HCT116 (cell line): Measurements from ENCODE around the gene INSL3. TPM values are rescaled to one million over a fixed set of nuclear protein-coding genes. Genes with fewer than 3 reads are reported as not detected.

Source experiments
- ATAC-seq: fragments of 200-7000 bp; cut with Tn5 transposase; 2 replicates; pipeline ENCODE4 v1.9.1; 2020; ENCODE audit warnings: mild to moderate bottlenecking, moderate library complexity
- BruUV-seq: library from RNA; stranded (reverse); fragments of 400-500 nt; replicated peaks from 2 replicates; lab custom pipeline; 2021; lab: Mats Ljungman, UMichigan
- CTCF ChIA-PET: fragments of 300-600 bp; sonication (Branson Sonifier 250); formaldehyde crosslinking; loops from one replicate; lab custom pipeline; 2021; ENCODE audit warnings: antibody characterized with exemption; lab: Charles Lee
- POLR2A ChIA-PET: fragments of 300-600, 350-600 bp; sonication (Branson Sonifier 250); formaldehyde crosslinking; loops from one replicate; lab custom pipeline; 2021; ENCODE audit warnings: antibody characterized with exemption; lab: Charles Lee
- RAD21 ChIA-PET, 2 experiments: fragments of 300-600 bp; sonication (Branson Sonifier 250); formaldehyde crosslinking; loops; one replicate each; lab custom pipeline; 2023; ENCODE audit warnings: low total read pairs in 2 of 2; ENCODE audit not compliant: uncharacterized antibody in 2 of 2, unreplicated experiment in 2 of 2, low non-redundant PET in 1 of 2; lab: Charles Lee
- DNase-seq: peaks from one replicate; pipeline ENCODE4 v3.0.0-alpha.2; 2010; ENCODE audit warnings: low read depth, low spot score
- H2AFZ ChIP-seq: fragments of 200-600 bp; shearing (Covaris generic), sonication (generic); 2 replicates; pipeline ENCODE4 v1.6.1; 2017; ENCODE audit warnings: low read depth, mixed run types, mixed read lengths, antibody characterized with exemption, low read length; ENCODE audit not compliant: poor library complexity, severe bottlenecking
- H3K27ac ChIP-seq: 2 replicates; pipeline ENCODE4 v1.5.1; 2012; ENCODE audit warnings: low read depth, low read length
- H3K27me3 ChIP-seq: fragments of 200-600 bp; sonication (generic); 2 replicates; pipeline ENCODE4 v1.6.1; 2016; ENCODE audit warnings: mixed run types, low read length, mixed read lengths; ENCODE audit not compliant: insufficient read depth
- H3K36me3 ChIP-seq, 2 experiments: fragments of 200-500 bp in 1 of 2; fragments of 200-600 bp in 1 of 2; sonication (Bioruptor generic) in 1 of 2; sonication (generic) in 1 of 2; 2 replicates each; pipeline versions ENCODE4 v1.5.1 to v1.6.1; 2014 to 2016; ENCODE audit warnings: low read length in 2 of 2, inconsistent platforms in 1 of 2, mixed read lengths in 1 of 2, mixed run types in 1 of 2; ENCODE audit not compliant: insufficient read depth in 2 of 2, control insufficient read depth in 1 of 2
- H3K4me1 ChIP-seq, 2 experiments: fragments of 200-600 bp in 1 of 2; sonication (generic) in 1 of 2; 2 replicates each; pipeline versions ENCODE4 v1.5.1 to v1.6.1; 2012 to 2017; ENCODE audit warnings: low read length in 2 of 2, inconsistent platforms in 1 of 2, mild to moderate bottlenecking in 1 of 2, mixed read lengths in 1 of 2, mixed run types in 1 of 2, moderate library complexity in 1 of 2; ENCODE audit not compliant: insufficient read depth in 2 of 2, control insufficient read depth in 1 of 2
- H3K4me2 ChIP-seq: fragments of 200-600 bp; sonication (generic); 2 replicates; pipeline ENCODE4 v1.6.1; 2017; ENCODE audit warnings: mixed run types, low read length, mixed read lengths
- H3K4me3 ChIP-seq, 2 experiments: fragments of 200-600 bp in 1 of 2; sonication (generic) in 1 of 2; replicated peaks in 1 of 2; 2 replicates each; pipeline ENCODE4 v1.5.1; 2011 to 2016; ENCODE audit warnings: low read length in 2 of 2, control low read depth in 1 of 2, low read depth in 1 of 2, mild to moderate bottlenecking in 1 of 2, mixed read lengths in 1 of 2, mixed run types in 1 of 2
- H3K79me2 ChIP-seq: fragments of 200-600 bp; sonication (generic); 2 replicates; pipeline ENCODE4 v1.6.1; 2017; ENCODE audit warnings: mild to moderate bottlenecking, mixed run types, low read length, moderate library complexity, mixed read lengths; ENCODE audit not compliant: insufficient read depth
- H3K9ac ChIP-seq: fragments of 200-600 bp; sonication (generic); 2 replicates; pipeline ENCODE4 v1.6.1; 2016; ENCODE audit warnings: low read length, mixed read lengths
- H3K9me2 ChIP-seq: fragments of 200-600 bp; sonication (generic), shearing (Covaris generic); 2 replicates; pipeline ENCODE4 v1.6.1; 2017; ENCODE audit warnings: mixed run types, mild to moderate bottlenecking, moderate library complexity; ENCODE audit not compliant: insufficient read depth
- H3K9me3 ChIP-seq, 2 experiments: fragments of 200-500 bp in 1 of 2; fragments of 200-600 bp in 1 of 2; sonication (Bioruptor generic) in 1 of 2; sonication (generic) in 1 of 2; 2 replicates each; pipeline ENCODE4 v1.6.1; 2014 to 2017; ENCODE audit warnings: low read length in 2 of 2, mixed read lengths in 2 of 2, inconsistent platforms in 1 of 2, low read depth in 1 of 2, mild to moderate bottlenecking in 1 of 2, mixed run types in 1 of 2, moderate library complexity in 1 of 2; ENCODE audit not compliant: control insufficient read depth in 1 of 2, insufficient read depth in 1 of 2
- H4K20me1 ChIP-seq: fragments of 200-600 bp; sonication (generic), shearing (Covaris generic); 2 replicates; pipeline ENCODE4 v1.6.1; 2017; ENCODE audit warnings: mixed run types, mild to moderate bottlenecking, moderate library complexity; ENCODE audit not compliant: insufficient read depth
- CEBPB ChIP-seq: IDR thresholded peaks from 2 replicates; pipeline ENCODE4 v1.6.1; 2012; ENCODE audit warnings: low read depth
- EGR1 ChIP-seq: IDR thresholded peaks from 2 replicates; pipeline ENCODE4 v1.6.1; 2012; ENCODE audit warnings: low read depth
- ELF1 ChIP-seq: IDR thresholded peaks from 2 replicates; pipeline ENCODE4 v1.6.1; 2012; ENCODE audit warnings: low read depth, borderline replicate concordance
- RAD21 ChIP-seq: IDR thresholded peaks from 2 replicates; pipeline ENCODE4 v1.6.1; 2012; ENCODE audit warnings: low read depth, mild to moderate bottlenecking
- REST ChIP-seq: IDR thresholded peaks from 2 replicates; pipeline ENCODE4 v1.6.1; 2012; ENCODE audit warnings: low read depth
- SIN3A ChIP-seq: IDR thresholded peaks from 2 replicates; pipeline ENCODE4 v1.6.1; 2012; ENCODE audit warnings: low read depth
- intact Hi-C: fragments of 100-400 bp; cut with micrococcal nuclease; formaldehyde crosslinking; loops from 2 replicates; pipeline ENCODE4 v1.10.0; 2022
- total RNA-seq: library from RNA; stranded (reverse); gene quantifications from one replicate; pipeline ENCODE4 v1.2.1, GENCODE V29; 2021; ENCODE audit not compliant: unreplicated experiment

Gene INSL3
- total RNA-seq, 1 experiment from 2014 or later, result 0.96 TPM

GRCh38 chr19:17846146-17846545 lies 24.8 kb upstream of the INSL3 start:
- TF ChIP-seq ELF1 (no peak), SIN3A (no peak), RAD21 (no peak), CEBPB (no peak), REST (no peak), EGR1 (no peak)
- TF ChIP-seq, all 23 proteins: peak for 0
- Histone ChIP-seq H3K27me3 (no peaks in the 10 kb centered on the region), H2AFZ (no peak overlapping the region), H3K9ac (no peak overlapping the region), H3K79me2 (peaks cover 13% of the 10 kb centered on the region), H3K36me3 (no peaks in the 10 kb centered on the region), H3K9me3 (no peaks in the 10 kb centered on the region), H3K27ac (no peak overlapping the region), H3K9me2 (no peaks in the 10 kb centered on the region), H3K4me2 (no peak overlapping the region), H3K4me3 (no peak overlapping the region), H4K20me1 (no peaks in the 10 kb centered on the region), H3K4me1 (peaks cover 8 to 32% of the 10 kb centered on the region in 2 experiments; a peak in 3 of 4 replicates)
- RAD21 ChIA-PET, result interaction anchor here in 1 of 2 experiments (1.0 kb wide), 1 partner anchor 10 kb away, joined by 3 read pairs; no protein-coding TSS in a partner anchor
- POLR2A ChIA-PET, result interaction anchor here (1.5 kb wide), 1 partner anchor 13 kb away, joined by 3 read pairs; the partner anchor contains the start of gene RPL18A
- no peak for DNase-seq
- BruUV-seq, result no TSS peak
- ATAC-seq, result no peak
- CTCF ChIA-PET, result no interaction called here
- intact Hi-C loops, result no loop called here
